LNCAP (cell line): Measurements from ENCODE around the gene MICB.

Experiments
- TF ChIP-seq, protein P1 (sequence below): fragments of 450-650 bp; IDR thresholded peaks from 2 replicates; pipeline ENCODE4 v1.5.1; 2017; ENCODE audit warnings: mild to moderate bottlenecking

Gene MICB

GRCh38 chr6:31513456-31514165, 15.7 kb downstream of the MICB start:
- TF ChIP-seq, protein P1, sequence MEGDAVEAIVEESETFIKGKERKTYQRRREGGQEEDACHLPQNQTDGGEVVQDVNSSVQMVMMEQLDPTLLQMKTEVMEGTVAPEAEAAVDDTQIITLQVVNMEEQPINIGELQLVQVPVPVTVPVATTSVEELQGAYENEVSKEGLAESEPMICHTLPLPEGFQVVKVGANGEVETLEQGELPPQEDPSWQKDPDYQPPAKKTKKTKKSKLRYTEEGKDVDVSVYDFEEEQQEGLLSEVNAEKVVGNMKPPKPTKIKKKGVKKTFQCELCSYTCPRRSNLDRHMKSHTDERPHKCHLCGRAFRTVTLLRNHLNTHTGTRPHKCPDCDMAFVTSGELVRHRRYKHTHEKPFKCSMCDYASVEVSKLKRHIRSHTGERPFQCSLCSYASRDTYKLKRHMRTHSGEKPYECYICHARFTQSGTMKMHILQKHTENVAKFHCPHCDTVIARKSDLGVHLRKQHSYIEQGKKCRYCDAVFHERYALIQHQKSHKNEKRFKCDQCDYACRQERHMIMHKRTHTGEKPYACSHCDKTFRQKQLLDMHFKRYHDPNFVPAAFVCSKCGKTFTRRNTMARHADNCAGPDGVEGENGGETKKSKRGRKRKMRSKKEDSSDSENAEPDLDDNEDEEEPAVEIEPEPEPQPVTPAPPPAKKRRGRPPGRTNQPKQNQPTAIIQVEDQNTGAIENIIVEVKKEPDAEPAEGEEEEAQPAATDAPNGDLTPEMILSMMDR = no peak

DNA sequence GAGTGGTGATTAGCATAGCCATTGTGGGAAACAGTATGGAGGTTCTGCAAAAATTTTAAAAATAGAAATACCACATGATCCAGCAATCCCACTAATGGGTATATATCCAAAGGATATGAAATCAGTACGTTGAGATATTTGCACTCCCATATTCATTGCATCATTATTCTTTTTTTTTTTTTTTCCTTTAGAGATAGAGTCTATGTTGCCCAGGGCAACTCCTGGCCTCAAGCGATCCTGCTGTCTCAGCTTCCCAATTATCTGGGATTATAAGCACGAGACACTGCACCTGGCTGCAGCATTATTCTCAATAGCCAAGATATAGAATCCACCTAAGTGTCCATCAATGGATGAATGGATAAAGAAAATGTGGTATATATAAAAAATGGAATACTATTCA, 23.9 kb downstream of the MICB start:
- TF ChIP-seq, protein P1 = no peak

GRCh38 chr6:31525553-31525931, 27.6 kb downstream of the MICB start:
- TF ChIP-seq, protein P1 = no peak

- TF ChIP-seq, protein P1 = no peak
These were observed 28.1 kb downstream of the MICB start for GRCh38 chr6:31525932-31526591.

DNA sequence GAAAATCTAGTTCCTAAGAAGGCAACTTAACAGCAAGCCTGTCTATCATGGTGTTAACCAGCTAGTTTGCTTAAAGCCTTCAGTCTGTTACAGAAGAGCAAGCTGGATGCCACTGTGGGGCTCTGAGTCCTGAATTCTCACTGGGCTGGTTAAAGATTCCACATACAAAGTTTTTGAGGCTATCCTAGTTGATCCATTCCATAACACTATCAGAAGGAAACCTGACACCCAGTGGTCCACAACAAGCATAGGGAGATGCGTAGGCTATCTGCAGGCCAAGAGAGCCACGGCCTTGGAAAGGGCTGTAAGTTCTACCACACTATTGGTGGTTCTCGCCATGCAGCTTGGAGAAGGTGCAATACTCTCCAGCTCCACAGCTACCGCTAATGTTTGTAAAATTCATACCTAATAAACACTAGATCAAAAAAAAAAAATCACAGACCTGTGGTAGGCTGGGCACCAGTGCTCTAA, 30.4 kb downstream of the MICB start:
- TF ChIP-seq, protein P1 = no peak

DNA sequence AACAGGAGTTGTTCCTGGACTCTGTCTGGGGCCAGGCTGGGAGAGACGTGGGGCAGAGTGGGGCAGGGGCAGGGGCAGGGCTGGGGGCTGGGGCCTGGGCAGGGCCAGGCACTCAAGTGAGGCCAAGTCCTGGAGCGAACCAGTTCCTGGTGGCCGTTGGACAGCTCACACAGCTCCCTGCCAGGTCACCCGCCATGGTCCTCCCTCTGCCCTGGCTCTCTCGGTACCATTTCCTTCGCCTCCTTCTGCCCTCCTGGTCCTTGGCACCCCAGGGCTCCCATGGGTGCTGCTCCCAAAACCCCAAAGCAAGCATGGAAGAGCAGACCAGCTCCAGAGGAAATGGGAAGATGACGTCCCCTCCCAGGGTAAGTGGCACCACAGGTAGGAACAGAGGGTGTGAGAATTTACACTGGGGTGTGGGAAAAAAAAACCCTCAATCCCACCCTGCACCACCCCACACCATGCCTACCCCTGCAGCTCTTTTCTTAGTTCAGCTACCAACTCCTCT, 30.9 kb downstream of the MICB start, which contains the start of gene MCCD1:
TSS of gene MCCD1 (plus strand) at position 142 of the 508 bp plus-strand sequence. CDS start at position 195, 53 bp downstream.
- TF ChIP-seq, protein P1 = no peak

DNA sequence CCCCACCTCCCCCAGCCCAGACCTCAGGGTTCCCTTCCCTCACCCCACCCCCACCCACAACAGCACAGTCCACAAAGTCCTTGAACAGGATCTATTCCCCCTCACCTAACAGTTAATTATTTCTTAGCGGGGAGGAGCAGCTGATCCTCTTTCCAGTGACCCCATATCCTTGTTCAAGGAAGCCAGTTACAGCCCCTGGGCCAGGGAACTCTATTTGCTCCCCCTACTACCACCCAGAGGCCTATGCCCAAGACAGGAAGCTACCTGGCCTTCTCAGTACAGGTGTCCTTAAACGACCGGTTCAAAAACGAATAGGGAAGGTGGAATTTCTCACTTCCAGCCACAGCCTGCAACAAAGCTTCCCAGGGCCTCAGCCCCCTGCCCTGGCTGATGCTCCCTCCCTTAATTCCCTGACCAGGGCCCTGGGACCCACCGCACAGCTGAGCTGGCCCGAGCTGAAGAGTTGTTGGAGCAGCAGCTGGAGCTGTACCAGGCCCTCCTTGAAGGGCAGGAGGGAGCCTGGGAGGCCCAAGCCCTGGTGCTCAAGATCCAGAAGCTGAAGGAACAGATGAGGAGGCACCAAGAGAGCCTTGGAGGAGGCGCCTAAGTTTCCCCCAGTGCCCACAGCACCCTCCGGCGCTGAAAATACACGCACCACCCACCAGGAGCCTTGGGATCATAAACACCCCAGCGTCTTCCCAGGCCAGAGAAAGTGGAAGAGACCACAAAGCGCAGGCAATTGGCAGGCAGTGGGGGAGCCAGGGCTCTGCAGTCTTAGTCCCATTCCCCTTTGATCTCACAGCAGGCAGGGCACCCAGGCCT, 31.6 kb downstream of the MICB start:
- TF ChIP-seq, protein P1 = no peak
